8988T (cell line): Measurements from ENCODE around the gene PHETA2.
"Not testable (repeated sequence)": the region's sequence is repeated elsewhere in the genome, so short reads cannot be mapped to it uniquely, and the experiment has no call there.

Source experiments
- DNase-seq: peaks from one replicate; pipeline ENCODE4 v3.0.0; 2011

The PHETA2 gene

DNA sequence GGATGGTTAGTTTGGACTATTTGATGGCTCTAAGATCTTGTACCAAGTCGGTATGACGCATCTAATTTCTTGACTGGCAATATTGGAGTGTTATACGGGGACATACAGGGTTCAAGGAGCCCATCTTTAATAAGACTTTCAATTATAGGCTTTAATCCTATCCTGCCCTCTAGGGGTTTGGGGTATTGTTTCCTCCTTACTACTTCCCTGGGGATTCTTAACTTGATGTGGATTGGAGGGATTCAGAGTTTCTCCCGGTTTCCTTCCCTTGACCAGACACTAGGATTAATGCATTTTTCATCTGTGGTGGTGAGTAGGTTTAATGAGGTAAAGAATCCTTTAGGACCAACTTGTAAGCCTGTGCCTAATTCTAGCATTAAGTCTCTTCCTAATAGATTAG, 37.8 kb downstream of the PHETA2 start:
- no peak for DNase-seq

DNA sequence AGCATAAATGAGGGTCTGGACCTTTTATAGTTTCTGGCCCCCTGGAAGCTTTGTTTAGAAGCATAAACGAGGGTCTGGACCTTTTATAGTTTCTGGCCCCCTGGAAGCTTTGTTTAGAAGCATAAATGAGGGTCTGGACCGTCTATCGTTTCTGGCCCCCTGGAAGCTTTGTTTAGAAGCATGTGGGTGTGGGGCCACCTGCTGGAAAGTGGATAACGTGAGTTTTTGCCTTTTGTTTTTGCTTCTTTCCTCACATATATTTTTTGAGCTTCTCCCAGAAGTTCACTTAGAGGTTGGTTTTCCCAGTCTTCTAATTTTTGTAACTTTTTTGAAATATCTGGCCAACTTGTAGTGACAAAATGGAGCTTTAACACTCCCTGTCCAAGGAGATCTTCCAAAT, 38.7 kb downstream of the PHETA2 start:
- DNase-seq, result not testable (repeated sequence)

DNA sequence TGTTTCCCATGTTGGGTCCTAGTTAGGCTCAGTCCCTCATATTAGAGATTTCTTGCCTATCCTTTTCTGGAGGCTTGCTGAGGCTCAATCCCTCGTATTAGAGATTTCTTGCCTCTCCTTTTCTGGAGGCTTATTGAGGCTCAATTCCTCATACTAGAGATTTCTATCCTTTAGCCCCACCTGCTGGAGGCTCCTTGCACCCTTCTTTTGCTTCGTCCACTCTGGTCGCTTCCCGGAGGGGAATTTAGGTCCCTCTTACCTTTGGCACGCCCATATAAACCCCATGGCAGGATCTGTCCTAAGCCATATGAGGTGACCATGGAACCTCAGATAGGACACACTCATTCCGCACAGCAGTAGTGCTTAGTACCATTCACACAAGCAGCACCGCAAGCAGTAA, 40.7 kb downstream of the PHETA2 start:
- no peak for DNase-seq

DNA sequence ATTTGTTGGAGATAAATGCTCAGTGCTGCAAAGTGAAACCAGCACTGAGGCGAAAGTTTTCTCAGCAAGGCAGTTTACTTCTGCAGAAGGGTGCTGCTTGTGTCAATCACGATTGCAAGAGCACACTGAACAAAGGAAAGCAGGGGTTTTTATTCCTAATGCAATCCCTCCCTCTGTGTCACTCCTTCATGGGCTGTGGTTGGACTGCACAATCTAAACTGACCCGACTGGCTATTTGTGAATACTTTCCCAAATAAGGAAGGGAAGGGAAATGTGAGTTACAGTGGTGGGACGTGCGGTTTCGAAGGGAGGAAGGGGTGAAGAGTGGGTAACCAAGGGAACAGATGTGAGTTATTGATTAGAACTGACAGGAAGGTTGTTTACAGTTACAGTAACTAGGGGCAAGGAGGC, 41.4 kb downstream of the PHETA2 start:
- not testable (repeated sequence) for DNase-seq

DNA sequence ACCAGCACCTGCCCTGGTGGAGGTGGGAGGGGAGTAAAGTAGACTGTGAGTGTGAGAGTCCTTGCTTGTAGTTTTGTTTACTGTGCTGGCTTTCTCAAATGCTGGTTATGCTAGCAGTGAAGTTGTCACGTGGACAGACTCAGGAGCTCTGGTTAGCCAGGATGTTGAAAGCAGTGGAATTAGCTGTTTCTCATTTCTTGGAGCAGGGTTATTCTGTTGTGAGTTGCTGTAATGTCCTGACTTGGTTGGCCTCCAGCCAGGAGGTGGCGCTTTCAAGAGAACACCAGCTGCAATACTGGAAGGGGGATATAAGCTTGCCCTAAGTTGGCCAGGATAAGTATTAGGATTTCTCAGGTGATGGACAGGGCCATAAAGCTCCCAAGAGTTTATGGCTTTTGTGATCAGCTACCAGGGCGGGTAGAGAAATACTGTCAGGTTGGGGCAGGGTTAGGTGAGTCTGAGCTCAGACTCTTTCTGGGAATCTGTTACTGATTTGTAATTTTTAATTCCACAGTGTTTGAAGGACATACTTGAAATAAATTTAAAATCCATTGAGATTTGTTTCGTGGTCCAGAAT, 42.9 kb downstream of the PHETA2 start:
- DNase-seq, result no peak

DNA sequence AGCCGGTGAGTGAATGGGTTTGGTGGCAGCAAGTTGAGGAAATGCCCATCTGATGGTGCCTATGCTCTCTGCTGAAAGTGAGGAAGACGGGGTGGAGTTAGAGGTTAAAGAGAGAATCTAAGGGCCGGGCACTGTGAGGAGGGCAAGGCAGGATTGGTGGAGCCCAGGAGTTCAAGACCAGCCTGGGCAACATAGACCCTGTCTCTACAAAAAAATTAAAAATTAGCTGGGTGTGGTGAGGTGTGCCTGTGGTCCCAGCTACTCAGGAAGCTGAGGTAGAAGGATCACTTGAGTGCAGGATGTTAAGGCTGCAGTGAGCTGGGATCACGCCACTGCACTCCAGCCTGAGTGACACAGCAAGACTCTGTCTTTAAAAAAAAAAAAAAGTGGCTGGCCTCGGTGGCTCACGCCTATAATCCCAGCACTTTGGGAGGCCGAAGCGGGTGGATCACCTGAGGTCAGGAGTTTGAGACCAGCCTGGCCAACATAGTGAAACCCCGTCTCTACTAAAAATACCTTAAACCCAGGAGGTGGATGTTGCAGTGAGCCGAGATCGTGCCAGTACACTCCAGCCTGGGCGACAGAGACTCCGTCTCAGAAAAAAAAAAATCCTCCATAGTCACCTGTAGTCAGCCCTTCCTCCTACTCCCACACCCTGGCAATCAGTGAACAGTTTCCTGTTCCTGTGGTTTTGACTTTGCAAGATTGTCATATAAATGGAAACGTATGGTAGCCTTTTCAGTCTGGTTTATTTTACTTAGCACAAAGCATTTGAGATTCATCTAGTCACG, 46.4 kb downstream of the PHETA2 start:
- DNase-seq, result not testable (repeated sequence)

DNA sequence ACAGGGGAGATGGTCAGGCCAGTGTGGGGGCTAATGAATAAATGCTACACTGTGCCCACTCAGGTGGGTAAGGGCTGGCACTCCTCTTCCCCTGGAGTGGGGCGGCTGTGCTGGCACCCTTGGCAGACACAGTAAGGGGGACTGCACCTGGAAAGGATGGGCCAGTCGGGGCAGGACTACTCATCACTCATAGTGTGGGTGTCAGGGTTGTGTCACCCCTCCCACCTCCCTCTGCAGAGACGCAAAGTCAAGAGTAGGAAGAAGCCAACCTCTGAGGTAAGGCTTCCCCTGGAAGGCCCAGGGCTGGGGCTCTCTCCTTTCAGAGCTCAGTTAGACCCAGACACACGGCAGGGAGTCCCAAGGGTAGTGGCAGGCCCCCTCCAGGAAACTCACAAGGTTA, 49.5 kb downstream of the PHETA2 start:
- DNase-seq, result not testable (repeated sequence)

DNA sequence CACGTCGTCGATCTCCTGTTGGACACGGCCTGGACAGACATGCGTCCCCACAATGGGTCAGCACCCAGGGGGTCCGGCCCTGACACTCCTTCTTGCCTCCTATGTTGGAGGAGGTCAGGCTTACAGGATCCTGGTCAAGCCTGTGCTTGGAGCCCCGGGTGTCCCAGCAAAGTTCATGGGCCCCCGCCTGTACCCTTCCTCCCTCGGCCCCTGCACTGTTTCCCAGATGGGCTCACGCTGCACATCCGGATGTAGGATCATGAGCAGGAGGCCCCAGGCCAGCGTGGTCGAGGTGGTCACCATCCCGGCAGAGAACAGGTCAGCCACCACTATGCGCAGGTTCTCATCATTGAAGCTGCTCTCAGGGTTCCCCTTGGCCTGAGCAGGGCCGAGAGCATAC, 53.6 kb downstream of the PHETA2 start:
- no peak for DNase-seq

DNA sequence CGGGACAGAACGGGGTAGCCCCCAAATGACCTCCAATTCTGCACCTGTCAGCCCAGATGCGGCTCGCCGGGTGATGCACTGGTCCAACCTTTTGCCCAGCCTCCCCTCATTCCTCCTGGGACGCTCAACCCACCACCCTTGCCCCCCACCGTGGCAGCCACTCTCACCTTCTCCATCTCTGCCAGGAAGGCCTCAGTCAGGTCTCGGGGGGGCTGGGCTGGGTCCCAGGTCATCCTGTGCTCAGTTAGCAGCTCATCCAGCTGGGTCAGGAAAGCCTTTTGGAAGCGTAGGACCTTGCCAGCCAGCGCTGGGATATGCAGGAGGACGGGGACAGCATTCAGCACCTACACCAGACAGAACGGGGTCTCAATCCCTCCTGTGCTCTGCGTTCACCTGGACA, 54.0 kb downstream of the PHETA2 start:
- DNase-seq, result not testable (repeated sequence)
